ENCODE results near the gene HTD2. TPM values are rescaled to one million over a fixed set of nuclear protein-coding genes. Genes with fewer than 3 reads are reported as not detected.

HTD2 gene
- total and polyA plus RNA-seq, 9 of the 15 experiments (the other 6 are each of a cell fraction or from before 2014, with no cell fraction given) = 1.8 to 22.8 (median 9.6) TPM

DNA sequence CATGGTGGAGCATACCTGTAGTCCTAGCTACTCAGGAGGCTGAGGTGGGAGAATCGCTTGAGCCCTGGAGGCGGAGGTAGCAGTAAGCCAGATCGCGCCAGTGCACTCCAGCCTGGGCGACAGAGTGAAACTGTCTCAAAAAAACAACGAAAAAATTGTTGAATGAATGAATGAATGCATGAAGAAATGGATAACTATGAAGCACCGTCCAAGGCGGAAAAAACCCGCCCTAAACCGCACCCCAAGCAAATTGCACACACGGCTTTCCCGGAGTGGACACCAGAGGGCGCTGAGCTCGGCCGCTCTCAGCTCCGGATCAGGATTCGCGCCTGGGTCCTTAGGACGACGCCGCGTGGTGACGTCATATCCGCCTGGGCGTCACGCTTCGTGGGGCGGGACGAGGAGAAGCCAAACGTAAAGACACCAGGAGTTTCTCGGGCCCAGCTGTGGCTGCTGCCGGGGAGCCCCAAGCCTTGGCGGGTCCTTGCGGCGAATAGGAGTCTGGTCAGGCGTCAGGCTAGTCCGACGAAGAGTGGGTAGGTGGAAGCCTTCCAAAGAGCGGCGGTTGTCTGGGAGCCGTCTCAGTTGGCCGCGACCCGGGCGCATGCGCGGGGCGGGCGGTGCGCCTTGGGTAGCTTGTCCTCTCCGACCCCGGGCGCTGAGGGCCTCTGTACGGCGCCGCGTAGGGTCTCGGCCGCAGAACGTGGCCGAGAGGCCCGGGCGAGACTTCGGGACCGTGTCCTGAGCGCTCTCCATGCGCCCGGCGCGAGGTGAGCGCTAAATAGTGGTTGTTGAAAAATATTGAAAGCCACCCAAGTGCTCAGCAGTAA lies at the start of gene HTD2, which contains the start of gene RPP14 (continued):
- peak; percentile 52 for TF ChIP-seq FOSL1 (tag; conservative IDR thresholded peaks at IDR 0.05)
- TF ChIP-seq, protein P1, sequence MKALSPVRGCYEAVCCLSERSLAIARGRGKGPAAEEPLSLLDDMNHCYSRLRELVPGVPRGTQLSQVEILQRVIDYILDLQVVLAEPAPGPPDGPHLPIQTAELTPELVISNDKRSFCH (CRISPR knock-in tag; IDR thresholded peaks at IDR 0.05) = no peak
- TF ChIP-seq, protein P1 (tag; IDR thresholded peaks at IDR 0.05) = no peak
- TF ChIP-seq ZKSCAN1 (IDR thresholded peaks at IDR 0.05; ENCODE audit: low read depth, low read length) = peak; percentile 16; the same call in 1 of the 2 replicates
- TF ChIP-seq L3MBTL2 (IDR thresholded peaks at IDR 0.05) = peak; percentile 71
- TF ChIP-seq, protein P2, sequence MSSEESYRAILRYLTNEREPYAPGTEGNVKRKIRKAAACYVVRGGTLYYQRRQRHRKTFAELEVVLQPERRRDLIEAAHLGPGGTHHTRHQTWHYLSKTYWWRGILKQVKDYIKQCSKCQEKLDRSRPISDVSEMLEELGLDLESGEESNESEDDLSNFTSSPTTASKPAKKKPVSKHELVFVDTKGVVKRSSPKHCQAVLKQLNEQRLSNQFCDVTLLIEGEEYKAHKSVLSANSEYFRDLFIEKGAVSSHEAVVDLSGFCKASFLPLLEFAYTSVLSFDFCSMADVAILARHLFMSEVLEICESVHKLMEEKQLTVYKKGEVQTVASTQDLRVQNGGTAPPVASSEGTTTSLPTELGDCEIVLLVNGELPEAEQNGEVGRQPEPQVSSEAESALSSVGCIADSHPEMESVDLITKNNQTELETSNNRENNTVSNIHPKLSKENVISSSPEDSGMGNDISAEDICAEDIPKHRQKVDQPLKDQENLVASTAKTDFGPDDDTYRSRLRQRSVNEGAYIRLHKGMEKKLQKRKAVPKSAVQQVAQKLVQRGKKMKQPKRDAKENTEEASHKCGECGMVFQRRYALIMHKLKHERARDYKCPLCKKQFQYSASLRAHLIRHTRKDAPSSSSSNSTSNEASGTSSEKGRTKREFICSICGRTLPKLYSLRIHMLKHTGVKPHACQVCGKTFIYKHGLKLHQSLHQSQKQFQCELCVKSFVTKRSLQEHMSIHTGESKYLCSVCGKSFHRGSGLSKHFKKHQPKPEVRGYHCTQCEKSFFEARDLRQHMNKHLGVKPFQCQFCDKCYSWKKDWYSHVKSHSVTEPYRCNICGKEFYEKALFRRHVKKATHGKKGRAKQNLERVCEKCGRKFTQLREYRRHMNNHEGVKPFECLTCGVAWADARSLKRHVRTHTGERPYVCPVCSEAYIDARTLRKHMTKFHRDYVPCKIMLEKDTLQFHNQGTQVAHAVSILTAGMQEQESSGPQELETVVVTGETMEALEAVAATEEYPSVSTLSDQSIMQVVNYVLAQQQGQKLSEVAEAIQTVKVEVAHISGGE (CRISPR knock-in tag; IDR thresholded peaks at IDR 0.05) = peak in 1 of 3 experiments; percentile 76; a peak in 2 of 6 replicates
- TF ChIP-seq, protein P3, sequence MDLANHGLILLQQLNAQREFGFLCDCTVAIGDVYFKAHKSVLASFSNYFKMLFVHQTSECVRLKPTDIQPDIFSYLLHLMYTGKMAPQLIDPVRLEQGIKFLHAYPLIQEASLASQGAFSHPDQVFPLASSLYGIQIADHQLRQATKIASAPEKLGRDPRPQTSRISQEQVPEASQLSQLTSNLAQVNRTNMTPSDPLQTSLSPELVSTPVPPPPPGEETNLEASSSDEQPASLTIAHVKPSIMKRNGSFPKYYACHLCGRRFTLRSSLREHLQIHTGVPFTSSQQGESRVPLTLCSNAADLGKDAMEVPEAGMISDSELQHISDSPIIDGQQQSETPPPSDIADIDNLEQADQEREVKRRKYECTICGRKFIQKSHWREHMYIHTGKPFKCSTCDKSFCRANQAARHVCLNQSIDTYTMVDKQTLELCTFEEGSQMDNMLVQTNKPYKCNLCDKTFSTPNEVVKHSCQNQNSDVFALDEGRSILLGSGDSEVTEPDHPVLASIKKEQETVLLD (IDR thresholded peaks at IDR 0.05) = peak; percentile 93
- TF ChIP-seq XRCC5 (IDR thresholded peaks at IDR 0.05; ENCODE audit: low read depth, low read length) = peak; percentile 90; the same call in 1 of the 2 replicates
- peak; percentile 62 for TF ChIP-seq BHLHE40 (IDR thresholded peaks at IDR 0.05; ENCODE audit: low read length)
- TF ChIP-seq ZC3H11A (IDR thresholded peaks at IDR 0.05; ENCODE audit: low read depth, low read length) = peak; percentile 55; the same call in 1 of the 2 replicates
- TF ChIP-seq, protein P4, sequence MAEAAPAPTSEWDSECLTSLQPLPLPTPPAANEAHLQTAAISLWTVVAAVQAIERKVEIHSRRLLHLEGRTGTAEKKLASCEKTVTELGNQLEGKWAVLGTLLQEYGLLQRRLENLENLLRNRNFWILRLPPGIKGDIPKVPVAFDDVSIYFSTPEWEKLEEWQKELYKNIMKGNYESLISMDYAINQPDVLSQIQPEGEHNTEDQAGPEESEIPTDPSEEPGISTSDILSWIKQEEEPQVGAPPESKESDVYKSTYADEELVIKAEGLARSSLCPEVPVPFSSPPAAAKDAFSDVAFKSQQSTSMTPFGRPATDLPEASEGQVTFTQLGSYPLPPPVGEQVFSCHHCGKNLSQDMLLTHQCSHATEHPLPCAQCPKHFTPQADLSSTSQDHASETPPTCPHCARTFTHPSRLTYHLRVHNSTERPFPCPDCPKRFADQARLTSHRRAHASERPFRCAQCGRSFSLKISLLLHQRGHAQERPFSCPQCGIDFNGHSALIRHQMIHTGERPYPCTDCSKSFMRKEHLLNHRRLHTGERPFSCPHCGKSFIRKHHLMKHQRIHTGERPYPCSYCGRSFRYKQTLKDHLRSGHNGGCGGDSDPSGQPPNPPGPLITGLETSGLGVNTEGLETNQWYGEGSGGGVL (CRISPR knock-in tag; IDR thresholded peaks at IDR 0.05) = no peak
- TF ChIP-seq DIDO1 (tag; IDR thresholded peaks at IDR 0.05; ENCODE audit: low read depth) = peak; percentile 64; the same call in 1 of the 2 replicates
- 0 out of 2 replicates have a peak, but pooled peaks have one; percentile 25 for TF ChIP-seq LCOR (CRISPR knock-in tag; IDR thresholded peaks at IDR 0.05)
- TF ChIP-seq ARHGAP35 (IDR thresholded peaks at IDR 0.05; ENCODE audit: partially characterized antibody) = no peak
- peak; percentile 87 for TF ChIP-seq ATF1 (CRISPR knock-in tag; IDR thresholded peaks at IDR 0.05)
- peak; percentile 99 for TF ChIP-seq ATF1 (tag; IDR thresholded peaks at IDR 0.05)
- peak; percentile 99 for TF ChIP-seq CREM (IDR thresholded peaks at IDR 0.05; ENCODE audit: low read depth)
- TF ChIP-seq, protein P5, sequence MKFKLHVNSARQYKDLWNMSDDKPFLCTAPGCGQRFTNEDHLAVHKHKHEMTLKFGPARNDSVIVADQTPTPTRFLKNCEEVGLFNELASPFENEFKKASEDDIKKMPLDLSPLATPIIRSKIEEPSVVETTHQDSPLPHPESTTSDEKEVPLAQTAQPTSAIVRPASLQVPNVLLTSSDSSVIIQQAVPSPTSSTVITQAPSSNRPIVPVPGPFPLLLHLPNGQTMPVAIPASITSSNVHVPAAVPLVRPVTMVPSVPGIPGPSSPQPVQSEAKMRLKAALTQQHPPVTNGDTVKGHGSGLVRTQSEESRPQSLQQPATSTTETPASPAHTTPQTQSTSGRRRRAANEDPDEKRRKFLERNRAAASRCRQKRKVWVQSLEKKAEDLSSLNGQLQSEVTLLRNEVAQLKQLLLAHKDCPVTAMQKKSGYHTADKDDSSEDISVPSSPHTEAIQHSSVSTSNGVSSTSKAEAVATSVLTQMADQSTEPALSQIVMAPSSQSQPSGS (CRISPR knock-in tag; IDR thresholded peaks at IDR 0.05) = peak; percentile 54; the same call in 1 of the 2 replicates
- peak; percentile 87 for TF ChIP-seq EP400 (IDR thresholded peaks at IDR 0.05)

Measured in K562 (cell line).